ENCODE results near the gene CRIP3. TPM values are rescaled to one million over a fixed set of nuclear protein-coding genes. Genes with fewer than 3 reads are reported as not detected.

CRIP3 gene
- total RNA-seq, 1 experiment from 2014 or later = not detected

- Histone ChIP-seq H3K36me3 (ENCODE audit: control insufficient read depth, insufficient read depth, low read length) (no peaks in the 10 kb centered on the region), H3K9me3 (no peaks in the 10 kb centered on the region), H3K4me1 (no peaks in the 10 kb centered on the region), H3K27me3 (replicated peaks; ENCODE audit: control insufficient read depth, insufficient read depth, low read length) (no peaks in the 10 kb centered on the region), H3K4me3 (ENCODE audit: low read depth, low read length) (no peak overlapping the region)
- TF ChIP-seq, protein P1, sequence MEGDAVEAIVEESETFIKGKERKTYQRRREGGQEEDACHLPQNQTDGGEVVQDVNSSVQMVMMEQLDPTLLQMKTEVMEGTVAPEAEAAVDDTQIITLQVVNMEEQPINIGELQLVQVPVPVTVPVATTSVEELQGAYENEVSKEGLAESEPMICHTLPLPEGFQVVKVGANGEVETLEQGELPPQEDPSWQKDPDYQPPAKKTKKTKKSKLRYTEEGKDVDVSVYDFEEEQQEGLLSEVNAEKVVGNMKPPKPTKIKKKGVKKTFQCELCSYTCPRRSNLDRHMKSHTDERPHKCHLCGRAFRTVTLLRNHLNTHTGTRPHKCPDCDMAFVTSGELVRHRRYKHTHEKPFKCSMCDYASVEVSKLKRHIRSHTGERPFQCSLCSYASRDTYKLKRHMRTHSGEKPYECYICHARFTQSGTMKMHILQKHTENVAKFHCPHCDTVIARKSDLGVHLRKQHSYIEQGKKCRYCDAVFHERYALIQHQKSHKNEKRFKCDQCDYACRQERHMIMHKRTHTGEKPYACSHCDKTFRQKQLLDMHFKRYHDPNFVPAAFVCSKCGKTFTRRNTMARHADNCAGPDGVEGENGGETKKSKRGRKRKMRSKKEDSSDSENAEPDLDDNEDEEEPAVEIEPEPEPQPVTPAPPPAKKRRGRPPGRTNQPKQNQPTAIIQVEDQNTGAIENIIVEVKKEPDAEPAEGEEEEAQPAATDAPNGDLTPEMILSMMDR (IDR thresholded peaks at IDR 0.05; ENCODE audit: insufficient read depth in 1 of 2, low read depth in 1 of 2, low read length in 1 of 2, severe bottlenecking in 1 of 2, unreplicated experiment in 1 of 2) = no peak
- Mint-ChIP-seq H3K27ac (ENCODE audit: unreplicated experiment) (no peak overlapping the region), H3K9me3 (ENCODE audit: unreplicated experiment) (no peaks in the 10 kb centered on the region), H3K27me3 (ENCODE audit: insufficient read depth, unreplicated experiment) (no peaks in the 10 kb centered on the region), H3K36me3 (ENCODE audit: insufficient read depth, unreplicated experiment) (no peaks in the 10 kb centered on the region), H3K4me1 (ENCODE audit: low read depth, unreplicated experiment) (no peaks in the 10 kb centered on the region), H3K4me3 (ENCODE audit: unreplicated experiment) (no peak overlapping the region)
- POLR2A ChIA-PET = no interaction called here
- no TSS peak for BruUV-seq (replicated peaks)
- intact Hi-C loops (cut with micrococcal nuclease; ENCODE audit: unreplicated experiment) = no loop called here
- CTCF ChIA-PET = no interaction called here
- DNase-seq = no peak
Measured at GRCh38 chr6:43290339-43290904, 18.2 kb downstream of the CRIP3 start.

DNA sequence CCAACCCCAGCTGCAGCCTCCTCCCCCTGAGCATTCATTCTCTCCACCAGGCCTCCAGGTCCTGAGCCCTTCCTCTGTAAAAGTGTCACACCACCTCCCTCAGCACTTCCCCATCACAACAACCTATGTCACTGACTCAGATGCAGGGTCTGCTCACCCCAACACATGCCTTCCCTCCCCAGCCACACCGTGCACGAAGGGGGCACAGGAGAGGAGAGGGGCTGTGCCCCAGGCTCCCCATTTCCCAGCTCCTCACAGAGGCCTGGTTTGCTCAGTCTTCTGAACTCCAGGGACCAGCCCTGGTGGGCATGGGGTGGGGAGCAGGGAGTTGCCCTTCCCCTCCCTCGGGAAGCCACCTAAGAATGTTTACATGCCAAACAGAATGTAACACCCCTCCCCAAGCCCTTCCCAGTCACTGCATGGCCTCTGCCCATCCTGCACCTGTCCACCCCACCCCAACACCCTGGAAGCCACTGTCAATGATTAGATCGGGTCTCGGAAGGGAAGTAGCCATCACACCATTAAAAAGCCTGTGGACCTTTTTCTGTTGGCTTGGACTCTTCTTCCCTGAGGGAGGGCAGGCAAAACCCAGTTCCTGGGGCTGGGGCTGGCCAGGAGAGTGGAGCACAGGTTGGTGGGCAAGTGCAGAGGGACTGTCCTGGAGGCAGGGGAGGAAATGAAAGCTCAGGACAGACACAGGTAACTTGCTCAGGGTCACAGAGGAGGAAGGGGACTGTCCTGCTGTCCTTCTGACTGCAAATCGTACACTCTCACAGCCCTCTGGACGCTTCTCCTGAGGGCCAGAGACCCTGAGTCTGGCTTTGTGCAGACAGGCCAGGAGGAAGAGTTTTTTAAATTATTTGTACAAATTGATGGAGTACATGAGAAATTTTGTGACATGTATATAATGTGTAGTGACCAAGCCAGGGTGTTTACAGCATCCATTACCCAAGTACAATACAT lies 20.6 kb downstream of the CRIP3 start:
- intact Hi-C loops (cut with micrococcal nuclease; ENCODE audit: unreplicated experiment) = no loop called here
- no peaks in the 10 kb centered on the region for H3K27me3 Mint-ChIP-seq (ENCODE audit: insufficient read depth, unreplicated experiment)
- Histone ChIP-seq H3K27me3 (replicated peaks; ENCODE audit: control insufficient read depth, insufficient read depth, low read length) (no peaks in the 10 kb centered on the region), H3K4me1 (no peaks in the 10 kb centered on the region), H3K9me3 (no peaks in the 10 kb centered on the region), H3K4me3 (ENCODE audit: low read depth, low read length) (no peak overlapping the region), H3K36me3 (ENCODE audit: control insufficient read depth, insufficient read depth, low read length) (no peaks in the 10 kb centered on the region)
- H3K36me3 Mint-ChIP-seq (ENCODE audit: insufficient read depth, unreplicated experiment) = no peaks in the 10 kb centered on the region
- ChIA-PET POLR2A (no interaction called here), CTCF (interaction anchor here (0.6 to 1.8 kb wide), 4 partner anchors 20 to 71 kb away, joined by 3 to 19 read pairs (median 10); partner anchors contain the start of gene DNPH1)
- H3K4me1 Mint-ChIP-seq (ENCODE audit: low read depth, unreplicated experiment) = no peaks in the 10 kb centered on the region
- DNase-seq = no peak
- BruUV-seq (replicated peaks) = no TSS peak
- TF ChIP-seq, protein P1 (IDR thresholded peaks at IDR 0.05; ENCODE audit: insufficient read depth in 1 of 2, low read depth in 1 of 2, low read length in 1 of 2, severe bottlenecking in 1 of 2, unreplicated experiment in 1 of 2) = no peak
- no peaks in the 10 kb centered on the region for H3K9me3 Mint-ChIP-seq (ENCODE audit: unreplicated experiment)
- no peak overlapping the region for H3K27ac Mint-ChIP-seq (ENCODE audit: unreplicated experiment)
- H3K4me3 Mint-ChIP-seq (ENCODE audit: unreplicated experiment) = no peak overlapping the region

GRCh38 chr6:43286980-43287716 lies 21.5 kb downstream of the CRIP3 start:
- Mint-ChIP-seq H3K9me3 (ENCODE audit: unreplicated experiment) (no peaks in the 10 kb centered on the region), H3K36me3 (ENCODE audit: insufficient read depth, unreplicated experiment) (no peaks in the 10 kb centered on the region), H3K27me3 (ENCODE audit: insufficient read depth, unreplicated experiment) (no peaks in the 10 kb centered on the region), H3K27ac (ENCODE audit: unreplicated experiment) (no peak overlapping the region), H3K4me1 (ENCODE audit: low read depth, unreplicated experiment) (no peaks in the 10 kb centered on the region), H3K4me3 (ENCODE audit: unreplicated experiment) (no peak overlapping the region)
- DNase-seq = peak in 1 of 2 experiments; percentile 26
- peaks cover under 1% of the 10 kb centered on the region; the same call in 1 of the 2 replicates for H3K4me1 ChIP-seq
- TF ChIP-seq, protein P1 (IDR thresholded peaks at IDR 0.05; ENCODE audit: insufficient read depth in 1 of 2, low read depth in 1 of 2, low read length in 1 of 2, severe bottlenecking in 1 of 2, unreplicated experiment in 1 of 2) = peak; percentile 26 to 61
- no peaks in the 10 kb centered on the region for H3K36me3 ChIP-seq (ENCODE audit: control insufficient read depth, insufficient read depth, low read length)
- no TSS peak for BruUV-seq (replicated peaks)
- POLR2A ChIA-PET = interaction anchor here (0.8 kb wide), 1 partner anchor 58 kb away, joined by 3 read pairs; the partner anchor contains the start of gene DNPH1
- intact Hi-C loops (cut with micrococcal nuclease; ENCODE audit: unreplicated experiment) = no loop called here
- H3K4me3 ChIP-seq (ENCODE audit: low read depth, low read length) = no peak overlapping the region
- H3K27me3 ChIP-seq (replicated peaks; ENCODE audit: control insufficient read depth, insufficient read depth, low read length) = no peaks in the 10 kb centered on the region
- H3K9me3 ChIP-seq = no peaks in the 10 kb centered on the region
- CTCF ChIA-PET = interaction anchor here (0.6 to 1.8 kb wide), 4 partner anchors 19 to 579 kb away, joined by 3 to 19 read pairs (median 10); partner anchors contain the start of gene DNPH1

Measured in Caco-2 (cell line).